Germinal center (tissue), 1 donor: Measurements from ENCODE around the gene VENTX.

Experiments
- DNase-seq: peaks from one replicate; pipeline ENCODE4 v3.0.0; 2012; ENCODE audit warnings: mixed read lengths, low spot score

The VENTX gene

DNA sequence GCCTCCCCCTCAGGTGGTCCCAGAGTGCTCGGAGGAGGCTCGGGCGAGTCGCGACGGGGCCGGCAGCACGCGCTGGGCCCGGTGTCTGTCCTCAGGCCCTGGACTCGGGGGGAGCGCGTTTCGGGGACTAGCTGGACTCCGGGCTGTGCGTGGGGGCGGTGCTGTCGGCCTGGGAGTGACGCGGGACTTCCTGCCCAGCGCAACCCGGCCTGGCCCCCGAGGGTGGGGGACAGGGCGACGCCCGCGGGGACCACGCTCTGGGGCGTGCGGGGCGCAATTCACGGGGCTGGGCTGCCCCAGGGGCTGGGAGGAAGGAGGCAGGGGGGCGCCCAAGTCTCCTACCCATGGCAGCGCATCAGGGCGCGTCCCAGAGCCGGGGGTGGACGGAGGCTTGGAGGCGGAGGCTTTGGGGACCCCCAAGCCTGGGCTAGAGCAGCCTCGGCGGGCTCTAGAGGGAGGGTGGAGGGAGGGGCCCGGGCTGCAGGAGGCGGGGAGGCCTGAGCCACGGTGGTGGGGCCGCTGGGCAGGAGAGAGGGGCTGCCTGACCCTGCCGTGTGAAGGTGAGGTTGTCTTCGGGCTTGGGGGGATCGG, 2.3 kb upstream of the VENTX start:
- no peak for DNase-seq

DNA sequence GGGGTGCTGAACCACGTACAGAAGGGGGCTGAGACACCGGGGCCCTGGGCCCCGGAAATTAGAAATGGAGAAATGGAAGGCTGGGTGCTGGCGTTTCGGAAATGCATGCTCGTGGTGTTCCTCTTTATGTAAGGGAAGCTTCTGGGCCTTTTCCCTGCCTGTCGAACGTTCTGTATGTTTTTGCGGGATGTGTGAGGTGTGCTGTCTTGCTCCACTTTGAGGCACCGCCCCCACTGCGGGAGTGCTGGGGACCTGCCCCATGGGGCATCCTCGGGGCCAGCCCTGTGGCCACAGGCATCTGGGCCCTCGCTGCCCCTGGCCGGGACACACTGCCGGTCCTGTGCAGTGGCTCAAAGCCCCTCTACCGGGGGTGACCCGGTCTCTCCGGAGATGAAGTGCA, 1.7 kb upstream of the VENTX start:
- DNase-seq: no peak

DNA sequence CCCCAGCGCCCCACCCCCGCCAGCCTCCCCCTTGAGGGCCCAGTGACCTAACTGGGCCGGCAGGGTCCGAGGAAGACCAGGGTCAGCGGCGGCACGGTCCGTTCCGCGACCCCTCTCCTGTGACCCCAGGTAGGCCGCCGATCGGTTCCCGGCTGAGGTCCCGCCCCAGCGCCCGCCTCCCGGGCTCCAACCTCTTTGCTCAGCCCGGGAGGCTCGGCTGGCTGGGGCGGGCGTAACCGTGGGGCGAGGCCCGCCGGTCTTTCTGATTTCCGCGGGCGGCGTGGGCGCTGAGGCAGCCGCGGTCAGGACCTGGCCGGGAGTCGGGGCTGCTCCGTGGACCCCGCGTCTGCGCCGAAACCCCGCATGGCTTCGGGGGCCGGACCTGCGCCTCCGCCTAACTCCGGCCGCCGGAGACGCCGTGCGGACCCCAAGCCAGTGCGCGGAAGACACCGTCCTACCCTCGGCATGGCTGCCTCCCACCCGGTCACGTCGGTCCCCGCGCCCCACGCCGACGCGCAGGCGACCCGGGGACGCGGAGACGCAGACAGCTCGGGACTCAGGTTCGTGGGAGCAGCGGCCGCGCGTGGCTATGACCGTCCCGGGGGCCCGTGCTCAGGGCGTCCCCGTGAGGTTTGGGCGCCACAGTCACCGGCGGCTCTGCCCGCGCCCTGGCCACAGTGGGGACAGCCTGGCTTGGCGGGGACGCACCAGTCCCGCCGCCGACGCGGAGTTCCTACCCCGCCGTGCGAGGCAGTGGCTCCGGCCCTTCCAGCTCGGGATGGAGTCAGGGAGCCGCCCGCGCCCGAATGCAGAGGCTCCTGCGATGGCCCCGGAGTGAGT, 1.0 kb upstream of the VENTX start:
- DNase-seq: no peak

DNA sequence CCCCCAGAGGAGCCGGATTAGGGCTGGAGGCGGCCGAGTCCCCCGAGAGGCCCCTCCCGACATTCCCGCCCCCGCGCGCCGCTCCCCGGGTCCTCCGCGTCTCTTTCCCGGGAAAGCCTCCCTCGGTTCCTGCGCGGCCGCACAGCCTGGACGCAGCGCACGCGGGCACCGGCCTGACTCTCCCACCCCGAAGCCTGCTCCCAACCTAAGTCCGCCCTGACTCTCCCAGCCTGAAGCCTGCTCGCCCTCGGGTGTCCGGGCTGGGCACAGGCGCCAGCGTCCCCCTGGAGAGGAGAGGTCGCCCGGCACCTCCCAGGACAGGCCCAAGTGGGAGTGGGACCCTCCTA, 441 bp upstream of the VENTX start:
- DNase-seq: no peak

DNA sequence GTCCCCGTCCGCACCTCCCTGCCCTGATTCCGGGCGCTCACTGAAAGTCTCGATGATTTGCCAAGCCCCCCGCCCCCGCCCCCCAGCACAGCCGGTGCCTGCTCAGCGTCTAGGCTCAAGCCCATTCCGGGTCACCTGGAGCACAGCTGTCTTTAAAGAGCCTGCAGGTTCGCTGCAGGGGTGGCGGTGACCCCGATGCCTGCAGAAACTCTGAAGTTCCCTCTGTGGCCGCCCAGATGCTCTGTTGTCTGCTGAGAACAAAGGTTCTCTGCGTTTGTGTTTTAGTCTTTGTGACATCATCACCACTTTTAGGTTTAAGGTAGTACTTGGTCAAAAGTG, 780 bp downstream of the VENTX start:
- DNase-seq: no peak

DNA sequence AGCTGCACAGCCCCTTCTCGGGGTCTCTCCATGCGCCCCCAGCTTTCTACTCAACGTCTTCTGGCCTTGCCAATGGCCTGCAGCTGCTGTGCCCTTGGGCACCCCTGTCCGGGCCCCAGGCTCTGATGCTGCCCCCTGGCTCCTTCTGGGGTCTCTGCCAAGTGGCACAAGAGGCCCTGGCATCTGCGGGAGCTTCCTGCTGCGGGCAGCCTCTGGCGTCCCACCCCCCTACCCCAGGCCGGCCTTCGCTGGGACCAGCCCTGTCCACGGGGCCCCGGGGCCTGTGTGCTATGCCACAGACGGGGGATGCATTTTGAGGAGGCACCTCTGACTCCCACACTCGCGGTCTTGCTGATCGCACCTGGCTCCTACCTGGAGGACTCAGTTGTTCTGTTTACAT, 2.3 kb downstream of the VENTX start:
- DNase-seq: no peak

DNA sequence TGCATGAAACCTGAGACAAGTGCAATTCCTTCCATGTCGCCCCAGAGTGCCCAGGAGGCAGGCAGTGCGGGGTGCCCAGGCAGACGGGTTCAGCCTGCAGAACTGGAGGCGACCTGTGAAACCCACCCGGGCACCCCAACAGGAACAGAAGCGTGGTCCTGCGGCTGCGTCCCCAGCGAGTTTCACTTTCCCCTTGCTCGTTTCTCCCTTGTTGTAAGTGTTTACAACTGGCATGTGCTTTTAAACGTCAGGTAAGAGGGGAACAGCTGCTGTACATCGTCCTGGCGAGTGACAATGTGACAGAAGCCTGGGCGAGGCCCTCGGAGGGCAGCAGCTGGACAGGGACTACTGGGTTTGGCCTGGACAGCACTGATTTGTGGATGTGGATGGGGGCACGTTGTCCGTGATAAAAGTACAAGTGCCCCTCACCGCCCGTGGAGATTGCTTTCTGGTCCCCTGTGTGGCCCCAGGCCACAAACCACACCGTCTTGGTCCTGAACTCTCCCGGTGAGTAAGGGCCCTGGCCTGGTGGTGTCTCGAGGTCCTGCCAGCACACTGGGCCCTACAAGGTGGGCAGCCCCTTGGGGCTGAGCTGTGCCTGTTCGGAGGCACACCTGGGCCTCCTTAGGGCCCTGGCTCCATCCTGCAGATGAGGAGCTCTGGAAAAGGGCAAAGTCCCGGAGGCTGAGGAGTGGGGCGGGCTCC, 4.0 kb downstream of the VENTX start:
- no peak for DNase-seq

DNA sequence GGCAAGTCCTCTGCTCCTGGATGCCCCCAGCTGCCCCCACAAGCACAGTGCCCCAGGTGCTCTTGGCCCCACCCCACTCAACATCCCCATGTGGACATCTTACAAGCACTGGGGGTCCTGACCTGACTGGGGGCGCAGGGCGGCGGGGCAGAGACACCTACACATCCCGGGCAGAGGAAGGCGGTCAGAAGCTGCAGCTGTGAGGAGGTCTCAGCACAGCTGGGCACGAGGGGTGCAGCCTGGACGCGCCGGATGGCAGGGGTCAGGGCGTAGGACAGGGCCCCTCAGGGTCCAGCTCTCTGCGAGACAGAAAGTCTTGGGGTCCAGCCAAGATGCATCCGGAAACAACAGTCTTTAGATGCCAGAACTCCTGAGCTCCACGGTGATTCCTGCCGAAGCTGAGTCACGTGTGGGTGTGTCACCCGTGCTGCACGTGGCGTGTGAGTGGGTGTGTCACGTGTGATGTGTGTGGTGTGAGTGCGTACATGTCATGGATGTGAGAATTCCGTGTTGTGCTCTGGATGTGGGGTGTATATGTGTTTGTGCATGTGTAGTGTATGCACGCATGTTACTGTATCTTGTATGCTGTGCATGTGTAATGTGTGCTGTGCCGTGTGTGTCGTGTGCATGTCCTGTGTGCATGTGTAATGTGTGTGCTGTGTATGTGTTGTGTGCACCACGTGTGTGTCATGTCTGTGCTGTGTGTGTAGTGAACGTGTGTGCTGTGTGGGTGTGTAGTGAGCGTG, 5.1 kb downstream of the VENTX start:
- no peak for DNase-seq

DNA sequence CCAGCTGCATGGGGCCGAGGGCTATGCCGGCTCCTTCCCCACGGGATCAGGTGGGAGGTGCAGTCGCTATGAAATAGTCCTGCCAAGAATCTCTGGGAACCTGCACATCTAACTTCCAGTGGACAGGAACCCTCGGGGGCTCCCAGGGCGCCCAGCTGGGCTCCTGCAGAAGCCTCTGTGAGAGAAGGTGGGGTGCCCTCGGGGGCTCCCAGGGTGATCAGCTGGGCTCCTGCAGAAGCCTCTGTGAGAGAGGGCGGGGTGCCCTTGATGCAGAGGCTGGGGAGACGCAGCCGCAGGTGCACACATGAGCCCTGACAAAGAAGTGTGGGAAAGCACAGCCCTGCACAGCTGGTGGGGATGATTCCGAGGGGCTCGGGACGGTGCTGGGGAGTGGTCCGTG, 5.9 kb downstream of the VENTX start:
- DNase-seq: no peak

DNA sequence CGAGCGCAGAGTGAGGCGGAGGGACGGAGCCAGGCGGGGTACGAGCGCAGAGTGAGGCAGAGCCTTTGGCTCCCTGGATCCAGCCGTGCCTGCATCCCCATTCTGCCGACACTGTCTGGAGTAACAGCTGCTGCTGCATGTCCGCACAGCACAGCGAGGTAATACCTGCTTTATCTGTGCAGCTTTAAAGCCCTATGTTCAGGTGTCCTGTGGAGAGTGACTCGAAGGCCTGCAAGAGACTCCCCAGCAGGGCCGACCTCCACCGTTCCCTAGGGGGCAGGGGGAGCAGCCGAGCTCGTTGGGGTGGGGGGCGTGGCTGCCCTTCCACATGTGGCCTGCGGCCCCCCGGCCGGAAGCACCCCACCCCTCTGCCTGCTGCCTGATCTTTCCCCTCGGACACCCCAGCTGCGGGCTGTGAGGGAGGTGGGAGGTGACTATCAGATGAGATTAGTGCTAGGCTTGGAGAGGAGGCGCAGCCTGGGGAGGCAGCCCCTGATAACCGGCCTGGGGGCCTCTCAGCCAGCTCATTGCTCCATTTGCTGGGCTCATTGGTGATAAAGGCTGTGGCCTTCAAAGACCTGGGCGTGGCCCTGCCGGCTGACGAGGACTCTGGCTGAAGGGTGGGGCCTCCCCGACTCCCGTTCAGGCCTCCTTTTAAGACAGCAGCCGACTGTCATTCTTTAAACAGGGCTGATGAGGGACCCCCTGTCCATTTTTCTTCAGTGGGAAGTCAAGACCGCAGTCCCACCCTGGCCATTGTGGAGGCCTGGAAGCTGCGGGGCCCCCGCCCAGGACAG, 8.0 kb downstream of the VENTX start:
- DNase-seq: no peak

DNA sequence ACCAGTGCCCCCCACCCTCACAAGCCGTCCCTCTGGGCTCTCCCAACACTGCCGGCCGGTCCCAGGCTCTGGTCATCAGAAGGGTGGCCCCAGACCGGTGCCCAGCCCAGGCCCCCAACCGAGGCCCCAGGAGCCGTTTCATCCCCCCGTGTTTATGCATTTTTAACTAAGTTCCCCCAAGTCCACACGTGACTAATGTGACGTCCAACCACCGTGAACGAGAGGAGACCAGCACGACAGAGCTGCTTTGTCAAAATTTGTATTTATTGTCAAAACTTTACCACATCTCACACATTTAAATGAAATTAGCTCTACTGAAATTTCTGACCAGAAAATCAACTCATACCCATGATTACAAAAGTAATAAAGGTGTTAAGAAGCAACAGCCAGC, 8.6 kb downstream of the VENTX start:
- DNase-seq: no peak

DNA sequence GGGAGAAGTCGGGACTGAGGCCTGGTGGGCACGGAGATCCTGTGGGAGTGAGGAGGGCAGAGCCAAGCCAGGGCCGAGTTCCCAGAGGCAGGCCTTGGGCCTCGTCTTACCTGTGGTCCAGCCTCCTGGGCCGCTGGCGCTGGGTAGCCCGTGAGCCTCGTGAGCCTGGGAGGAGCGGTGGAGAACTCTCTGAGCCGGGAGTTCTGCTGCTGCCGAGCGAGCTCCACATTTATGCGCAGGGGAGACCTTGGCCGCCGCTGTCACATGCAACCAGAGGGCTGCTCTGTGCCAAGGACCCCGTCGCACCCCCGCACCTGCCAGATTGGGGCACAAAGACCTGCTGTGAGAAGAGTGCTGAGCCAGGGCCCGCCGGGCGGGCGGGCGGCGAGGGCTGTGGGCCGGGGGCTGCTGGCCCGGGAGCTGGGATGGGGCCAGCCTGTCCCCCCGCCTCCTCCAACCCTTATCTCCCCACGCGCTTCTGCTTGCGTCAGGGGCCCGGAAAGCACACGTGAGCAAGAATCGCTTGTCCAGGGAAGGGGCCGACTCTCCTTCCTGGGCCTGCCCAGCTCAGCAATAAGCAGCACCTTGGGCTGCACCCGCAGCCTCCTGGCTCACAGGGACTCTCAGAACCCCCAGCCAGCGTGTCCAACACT, 10.2 kb downstream of the VENTX start:
- no peak for DNase-seq

DNA sequence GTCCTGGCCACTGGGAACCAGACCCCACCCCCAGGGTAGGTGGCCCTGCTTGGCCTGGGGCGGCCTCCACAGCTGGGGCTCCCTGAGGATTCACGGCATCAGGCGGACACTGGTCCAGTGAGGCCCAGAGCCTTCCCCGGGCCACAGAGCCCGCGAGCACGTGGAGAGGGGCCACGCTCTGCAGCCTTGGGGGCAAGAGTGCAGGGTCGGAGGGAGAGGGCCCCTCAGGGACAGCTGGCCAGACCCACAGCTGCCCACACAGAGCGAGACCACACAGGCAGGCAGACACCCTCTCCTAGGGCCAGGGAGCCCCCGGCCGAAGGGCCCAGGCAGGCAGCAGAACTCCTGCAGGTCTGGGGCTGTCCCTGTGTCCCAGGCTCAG, 10.7 kb downstream of the VENTX start:
- no peak for DNase-seq

DNA sequence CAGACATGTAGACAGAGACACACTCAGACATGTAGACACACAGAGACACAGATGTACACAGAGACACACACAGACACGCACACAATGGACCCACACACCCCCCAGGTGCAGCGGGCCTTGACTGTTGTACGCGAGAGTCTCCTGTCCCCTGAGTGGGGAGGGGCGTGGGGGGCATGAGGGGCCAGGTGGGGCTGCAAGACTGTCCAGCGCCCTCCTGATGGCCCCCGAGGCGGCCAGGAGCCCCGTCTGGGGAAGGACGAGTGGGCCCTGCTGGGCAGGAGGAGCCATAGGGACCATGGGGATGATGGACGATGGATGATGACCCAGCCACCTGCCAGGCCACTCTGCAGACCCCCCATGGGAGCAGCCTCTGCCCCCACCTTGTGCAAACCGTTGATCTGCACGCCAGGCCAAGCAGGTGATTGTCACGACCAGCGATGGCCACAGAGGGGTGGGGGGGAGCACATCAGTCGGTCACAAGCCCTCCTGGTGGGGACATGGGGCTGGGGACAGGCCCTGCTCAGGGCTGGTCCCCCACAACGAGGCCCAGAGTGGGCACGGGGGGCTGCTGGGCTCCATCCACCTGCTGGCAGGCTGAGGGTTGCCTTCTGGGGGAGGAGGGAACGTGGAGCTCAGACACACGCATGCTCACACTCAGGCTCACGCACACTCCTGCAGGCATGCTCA, 11.6 kb downstream of the VENTX start:
- no peak for DNase-seq

DNA sequence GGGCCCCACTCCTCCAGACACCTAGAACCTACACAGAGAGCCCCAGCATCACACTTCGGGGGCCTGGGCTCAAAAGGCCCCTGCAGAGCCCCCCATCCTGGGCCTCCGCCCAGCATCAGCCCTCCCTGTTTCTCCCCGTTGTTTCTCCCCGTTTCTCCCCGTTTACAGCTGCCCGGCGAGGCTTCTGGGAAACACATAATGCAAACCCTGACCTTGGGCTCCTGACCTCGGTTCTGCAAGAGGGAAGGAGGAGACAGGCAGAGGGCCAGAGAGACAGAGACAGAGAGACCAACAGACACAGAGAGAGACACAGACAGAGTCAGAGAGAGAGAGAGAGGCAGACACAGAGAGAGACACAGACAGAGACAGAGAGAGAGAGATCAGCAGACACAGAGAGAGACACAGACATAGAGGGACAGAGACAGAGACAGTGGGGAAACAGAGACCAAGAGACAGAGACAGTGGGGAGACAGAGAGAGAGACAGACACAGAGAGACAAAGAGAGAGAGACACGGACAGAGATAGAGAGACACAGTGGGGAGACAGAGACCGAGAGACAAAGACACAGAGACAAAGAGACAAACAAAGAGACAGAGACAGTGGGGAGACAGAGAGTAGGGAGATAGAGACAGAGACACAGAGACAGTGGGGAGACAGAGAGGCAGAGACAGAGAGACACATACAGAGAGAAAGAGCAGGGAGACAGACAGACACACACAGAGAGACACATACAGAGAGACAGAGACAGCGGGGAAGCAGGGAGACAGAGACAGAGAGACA, 12.5 kb downstream of the VENTX start:
- no peak for DNase-seq

DNA sequence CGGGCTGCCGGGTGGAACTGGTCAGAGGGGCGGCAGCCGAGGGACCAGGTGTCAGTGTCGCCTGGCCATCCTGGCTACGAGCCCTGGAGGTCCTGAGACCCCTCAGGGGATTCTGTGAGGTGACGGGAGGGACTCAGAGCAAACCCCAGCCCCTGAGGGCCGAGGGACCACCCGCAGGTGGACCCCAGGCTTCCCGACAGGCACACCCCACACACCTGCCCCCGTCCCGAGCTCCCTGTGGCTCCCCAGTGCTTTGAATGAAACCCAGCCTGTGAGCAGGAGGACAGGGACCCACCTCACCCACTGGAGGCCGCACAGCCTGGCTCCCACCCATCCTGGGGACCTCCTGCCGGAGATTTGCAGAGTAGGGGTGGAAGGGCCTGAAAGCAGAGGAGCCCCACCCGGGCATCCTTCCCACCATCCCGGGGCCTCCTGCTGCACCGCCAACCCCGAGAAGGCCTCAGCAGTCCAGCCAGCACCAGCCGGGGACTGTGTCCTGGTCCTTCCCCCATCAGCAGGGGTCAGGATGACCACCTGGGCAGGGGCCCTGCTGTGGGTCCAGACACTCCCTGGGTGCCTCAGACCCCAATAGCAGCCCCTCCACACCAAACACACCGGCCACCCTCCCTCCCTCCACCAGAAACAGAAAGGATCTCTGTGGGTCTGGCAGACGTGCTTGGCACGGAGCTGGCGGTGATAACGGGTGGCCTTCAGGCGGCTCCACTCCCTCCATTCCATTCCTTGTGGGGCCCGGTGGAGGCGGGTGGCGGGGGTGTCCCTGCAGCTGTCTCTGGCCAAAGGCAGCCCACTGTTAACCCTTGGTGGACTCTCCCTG, 13.9 kb downstream of the VENTX start:
- no peak for DNase-seq

DNA sequence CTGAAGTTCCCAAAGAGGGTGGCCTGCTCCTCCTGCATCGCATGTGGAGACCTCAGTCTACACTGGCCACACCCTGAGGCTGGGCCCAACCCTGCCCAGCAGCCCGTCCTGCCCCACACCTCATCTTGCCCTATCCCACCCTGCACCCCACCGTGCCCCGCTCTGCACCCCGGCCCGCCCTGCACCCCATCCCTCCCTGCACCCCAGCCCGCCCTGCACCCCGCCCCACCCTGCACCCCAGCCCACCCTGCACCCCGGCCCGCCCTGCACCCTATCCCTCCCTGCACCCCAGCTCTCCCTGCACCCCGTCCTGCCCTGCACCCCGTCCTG, 14.5 kb downstream of the VENTX start:
- DNase-seq: no peak

DNA sequence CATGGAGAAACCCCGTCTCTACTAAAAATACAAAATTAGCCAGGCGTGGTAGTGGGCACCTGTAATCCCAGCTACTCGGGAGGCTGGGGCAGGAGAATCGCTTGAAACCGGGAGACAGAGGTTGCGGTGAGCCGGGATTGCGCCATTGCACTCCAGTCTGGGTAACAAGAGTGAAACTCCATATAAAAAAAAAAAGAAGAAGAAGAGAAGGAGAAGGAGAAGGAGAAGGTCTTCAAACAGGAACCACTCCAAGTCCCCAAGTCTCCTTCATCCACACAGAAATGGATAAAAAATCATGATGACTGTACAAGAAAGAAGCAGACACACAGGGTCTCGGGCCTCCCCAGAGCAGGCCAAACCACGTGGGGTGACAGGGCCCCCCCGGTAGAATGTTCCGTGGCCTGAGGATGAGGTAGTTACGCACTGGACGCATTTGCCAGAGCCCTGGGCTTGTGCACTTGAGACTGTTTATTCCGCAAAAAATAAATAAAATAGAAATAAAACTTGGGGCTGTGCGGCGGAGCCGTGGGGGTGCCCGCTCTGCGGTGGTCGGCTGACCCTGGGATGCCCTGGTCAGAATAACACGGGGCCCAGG, 15.8 kb downstream of the VENTX start:
- DNase-seq: no peak
